A673 (cell line): ENCODE measurements around the gene FKTN. TPM values are rescaled to one million over a fixed set of nuclear protein-coding genes. Genes with fewer than 3 reads are reported as not detected.

Experiments used
- BruUV-seq: library from RNA; stranded (reverse); fragments of 400-500 nt; replicated peaks from 2 replicates; lab custom pipeline; 2021; lab: Mats Ljungman, UMichigan
- CTCF ChIA-PET: fragments of 300-600 bp; sonication (Branson Sonifier 250); formaldehyde crosslinking; loops from one replicate; lab custom pipeline; 2022; ENCODE audit warnings: antibody characterized with exemption; lab: Charles Lee
- POLR2A ChIA-PET: fragments of 300-600 bp; sonication (Branson Sonifier 250); formaldehyde crosslinking; loops from one replicate; lab custom pipeline; 2022; ENCODE audit warnings: antibody characterized with exemption; ENCODE audit not compliant: low non-redundant PET; lab: Charles Lee
- DNase-seq: peaks from one replicate; pipeline ENCODE4 v3.0.0-alpha.2; 2015; ENCODE audit warnings: low spot score
- H3K27ac ChIP-seq: fragments of 200-600 bp; sonication (generic); 2 replicates; pipeline ENCODE4 v1.5.1; 2016; ENCODE audit warnings: mixed run types, low read depth, mild to moderate bottlenecking, mixed read lengths, antibody characterized with exemption, low read length; ENCODE audit not compliant: poor library complexity, severe bottlenecking
- H3K27me3 ChIP-seq: fragments of 200-600 bp; sonication (generic); replicated peaks from 2 replicates; pipeline ENCODE4 v1.6.1; 2017; ENCODE audit warnings: mixed run types, low read depth, mild to moderate bottlenecking, mixed read lengths, antibody characterized with exemption, low read length; ENCODE audit not compliant: insufficient read depth, poor library complexity
- H3K36me3 ChIP-seq: fragments of 200-600 bp; sonication (generic); 2 replicates; pipeline ENCODE4 v1.6.1; 2016; ENCODE audit warnings: mixed run types, mild to moderate bottlenecking, mixed read lengths, antibody characterized with exemption, low read length; ENCODE audit not compliant: insufficient read depth, poor library complexity, severe bottlenecking
- H3K4me1 ChIP-seq: fragments of 200-600 bp; sonication (generic); 2 replicates; pipeline ENCODE4 v1.6.1; 2017; ENCODE audit warnings: mixed run types, mild to moderate bottlenecking, mixed read lengths, antibody characterized with exemption, low read length; ENCODE audit not compliant: insufficient read depth, poor library complexity, severe bottlenecking
- H3K4me3 ChIP-seq: fragments of 200-600 bp; sonication (generic); 2 replicates; pipeline ENCODE4 v1.5.1; 2016; ENCODE audit warnings: low read depth, mixed run types, mild to moderate bottlenecking, mixed read lengths, low read length; ENCODE audit not compliant: poor library complexity, severe bottlenecking
- H3K9me3 ChIP-seq: fragments of 200-600 bp; sonication (generic); 2 replicates; pipeline ENCODE4 v1.6.1; 2016; ENCODE audit warnings: mixed run types, low read depth, mild to moderate bottlenecking, mixed read lengths, antibody characterized with exemption, low read length; ENCODE audit not compliant: poor library complexity, severe bottlenecking
- CTCF ChIP-seq: fragments of 300-800, 200-600 bp; sonication (generic); conservative IDR thresholded peaks from 2 replicates; pipeline ENCODE4 v1.5.1; 2017; ENCODE audit warnings: low read depth, mild to moderate bottlenecking, antibody characterized with exemption, low read length, moderate library complexity, mixed read lengths
- EZH2 ChIP-seq: fragments of 200-600 bp; sonication (generic); IDR thresholded peaks from 2 replicates; pipeline ENCODE4 v1.6.1; 2017; ENCODE audit warnings: borderline replicate concordance, low read depth, mild to moderate bottlenecking, mixed read lengths, antibody characterized with exemption, low read length; ENCODE audit not compliant: poor library complexity, severe bottlenecking
- intact Hi-C: fragments of 100-400 bp; cut with micrococcal nuclease; formaldehyde crosslinking; loops from one replicate; pipeline ENCODE4 v1.10.0; 2022; ENCODE audit not compliant: unreplicated experiment
- total RNA-seq: library from RNA; stranded (reverse); gene quantifications from 2 replicates; pipeline ENCODE4 v1.2.3, GENCODE V29; 2021

FKTN gene
- total RNA-seq, 1 experiment from 2014 or later: 15.4 TPM

- Histone ChIP-seq H3K4me1 (no peaks in the 10 kb centered on the region), H3K27me3 (no peaks in the 10 kb centered on the region), H3K36me3 (no peaks in the 10 kb centered on the region), H3K9me3 (no peaks in the 10 kb centered on the region), H3K4me3 (no peak overlapping the region), H3K27ac (no peak overlapping the region)
- BruUV-seq: no TSS peak
- TF ChIP-seq EZH2: no peak
- TF ChIP-seq CTCF: no peak
- intact Hi-C loops: no loop called here
- ChIA-PET POLR2A (no interaction called here), CTCF (no interaction called here)
- DNase-seq: no peak
These were observed 123.4 kb downstream of the FKTN start for GRCh38 chr9:105681313-105681712.

- ChIA-PET CTCF (no interaction called here), POLR2A (no interaction called here)
- DNase-seq: peak; percentile 12
- Histone ChIP-seq H3K27ac (no peak overlapping the region), H3K27me3 (no peaks in the 10 kb centered on the region), H3K4me1 (no peaks in the 10 kb centered on the region), H3K9me3 (no peaks in the 10 kb centered on the region), H3K4me3 (no peak overlapping the region), H3K36me3 (no peaks in the 10 kb centered on the region)
- no TSS peak for BruUV-seq
- intact Hi-C loops: no loop called here
- no peak for TF ChIP-seq EZH2
- TF ChIP-seq CTCF: no peak
These were observed 123.8 kb downstream of the FKTN start for GRCh38 chr9:105681724-105682123.

GRCh38 chr9:105683688-105684275, 125.9 kb downstream of the FKTN start:
- CTCF ChIA-PET: no interaction called here
- Histone ChIP-seq H3K4me1 (no peaks in the 10 kb centered on the region), H3K27ac (no peak overlapping the region), H3K27me3 (no peaks in the 10 kb centered on the region), H3K9me3 (no peaks in the 10 kb centered on the region), H3K4me3 (no peak overlapping the region), H3K36me3 (no peaks in the 10 kb centered on the region)
- TF ChIP-seq EZH2: no peak
- no peak for TF ChIP-seq CTCF
- intact Hi-C loops: no loop called here
- POLR2A ChIA-PET: no interaction called here
- no peak for DNase-seq
- no TSS peak for BruUV-seq
